Left lung (tissue), 10 donors: ENCODE results near the gene KLHL22. TPM values are rescaled to one million over a fixed set of nuclear protein-coding genes. Genes with fewer than 3 reads are reported as not detected.

Experiments
- ATAC-seq: fragments of 200-7000 bp; cut with Tn5 transposase; one replicate; pipeline ENCODE4 v1.9.1; 2020; ENCODE audit warnings: moderate library complexity
- DNase-seq, 4 donors: peaks; one replicate each; pipeline ENCODE4 v3.0.0-alpha.2; 2013 to 2020
- H3K27ac ChIP-seq, 2 donors: fragments of 200-600 bp; sonication (generic) in 1 of 2; one replicate each; pipeline versions ENCODE4 v1.5.0 to v1.8.0; 2020 to 2021
- H3K27me3 ChIP-seq, 2 donors: fragments of 200-600 bp; sonication (generic) in 1 of 2; one replicate each; pipeline versions ENCODE4 v1.5.0 to v1.8.0; 2020 to 2021
- H3K36me3 ChIP-seq, 2 donors: fragments of 200-600 bp; sonication (generic) in 1 of 2; one replicate each; pipeline versions ENCODE4 v1.5.0 to v1.8.0; 2020 to 2021
- H3K4me1 ChIP-seq, 2 donors: fragments of 200-600 bp; one replicate each; pipeline ENCODE4 v1.8.0; 2021
- H3K4me3 ChIP-seq, 2 donors: fragments of 200-600 bp; sonication (generic) in 1 of 2; one replicate each; pipeline versions ENCODE4 v1.5.0 to v1.8.0; 2020 to 2021; ENCODE audit warnings: mild to moderate bottlenecking in 1 of 2
- H3K9me3 ChIP-seq, 2 donors: fragments of 200-600 bp; sonication (generic) in 1 of 2; one replicate each; pipeline versions ENCODE4 v1.5.0 to v1.8.0; 2020 to 2021
- CTCF ChIP-seq, 2 donors: fragments of 200-600 bp; sonication (generic) in 1 of 2; IDR thresholded peaks; one replicate each; pipeline versions ENCODE4 v1.5.0 to v1.8.0; 2021; ENCODE audit warnings: antibody characterized with exemption in 2 of 2
- intact Hi-C, 2 donors: fragments of 100-400 bp; cut with DNase I; formaldehyde crosslinking; loops; one replicate each; pipeline versions ENCODE4 v1.11.2 to v1.14.2; 2022
- polyA plus RNA-seq, 6 donors: library from polyadenylated mRNA; unstranded; fragments of 120-200 nt; gene quantifications; one replicate each; pipeline ENCODE4 v1.2.1, GENCODE V29; 2013; ENCODE audit not compliant: insufficient read length in 6 of 6
- total RNA-seq, 2 donors: library from RNA; stranded (reverse); fragmentation: NEBNext Ultra II Directional; extraction: Animal tissue kit (Norgen Biotek cat#: 25700); gene quantifications; one replicate each; pipeline ENCODE4 v1.2.1, GENCODE V29; 2021
- donor health status: DM: no; HTN: yes; CAD: no.
- donor health status: DM: no; HTN: no; CAD: no.

Gene KLHL22
- total and polyA plus RNA-seq, 8 donors: 22.0 to 38.6 (median 34.1) TPM

- peaks cover 0 to 21% of the 10 kb centered on the region in 2 donors for H3K36me3 ChIP-seq
- intact Hi-C loops: no loop called here
- H3K9me3 ChIP-seq: no peaks in the 10 kb centered on the region
- peaks cover 22 to 54% of the 10 kb centered on the region in 2 donors for H3K27me3 ChIP-seq
- DNase-seq (peak in 2 of 4 donors; percentile 30 to 50), ATAC-seq (peak; percentile 9)
- peak overlapping the region in 1 of 2 donors; percentile 84 for H3K27ac ChIP-seq
- TF ChIP-seq CTCF (IDR thresholded peaks at IDR 0.05): no peak
- H3K4me3 ChIP-seq: peak overlapping the region; percentile 36 to 48
- H3K4me1 ChIP-seq: peaks cover 9 to 30% of the 10 kb centered on the region in 2 donors
Measured at GRCh38 chr22:20438678-20439492, 56.7 kb downstream of the KLHL22 start.

DNA sequence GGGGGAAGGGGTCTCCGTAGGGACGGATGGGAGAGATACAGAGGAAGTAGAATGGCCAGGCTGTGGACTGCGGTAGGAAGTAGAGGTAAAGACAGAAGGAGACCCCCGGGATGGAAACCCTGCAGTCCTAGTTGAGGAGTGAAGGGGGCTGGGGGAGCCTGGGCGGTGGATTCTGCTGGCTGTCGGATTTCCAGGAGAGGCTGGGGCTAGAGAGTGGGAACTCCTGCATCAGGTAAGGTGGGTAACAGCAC lies 57.2 kb downstream of the KLHL22 start:
- TF ChIP-seq CTCF (IDR thresholded peaks at IDR 0.05): no peak
- intact Hi-C loops: no loop called here
- Histone ChIP-seq H3K9me3 (no peaks in the 10 kb centered on the region), H3K27ac (peak overlapping the region in 1 of 2 donors; percentile 84), H3K36me3 (peaks cover 0 to 15% of the 10 kb centered on the region in 2 donors), H3K4me3 (peak overlapping the region; percentile 36 to 48), H3K27me3 (peaks cover 22 to 59% of the 10 kb centered on the region in 2 donors), H3K4me1 (peaks cover 9 to 30% of the 10 kb centered on the region in 2 donors)
- no peak for ATAC-seq
- no peak for DNase-seq

- TF ChIP-seq CTCF (IDR thresholded peaks at IDR 0.05): no peak
- peak in 3 of 4 donors; percentile 48 to 92 (median 83) for DNase-seq
- ATAC-seq: peak; percentile 64
- Histone ChIP-seq H3K9me3 (no peaks in the 10 kb centered on the region), H3K4me3 (peak within 1 kb of the TSS; percentile 48 to 55), H3K4me1 (peaks cover 9 to 30% of the 10 kb centered on the region in 2 donors), H3K27me3 (peaks cover 22 to 64% of the 10 kb centered on the region in 2 donors), H3K27ac (peak within 1 kb of the TSS; percentile 58 to 84), H3K36me3 (peaks cover 0 to 13% of the 10 kb centered on the region in 2 donors)
- intact Hi-C loops: no loop called here
Measured at GRCh38 chr22:20437613-20438426, 57.8 kb downstream of the KLHL22 start, which contains the start of gene SCARF2. SCARF2 (minus strand) TSS chr22:20437825; CDS start chr22:20437754, 71 bp downstream.

- peaks cover 9 to 30% of the 10 kb centered on the region in 2 donors for H3K4me1 ChIP-seq
- intact Hi-C loops: no loop called here
- no peak for TF ChIP-seq CTCF (IDR thresholded peaks at IDR 0.05)
- peak; percentile 10 for ATAC-seq
- DNase-seq: peak in 1 of 4 donors; percentile 31
- peaks cover 22 to 72% of the 10 kb centered on the region in 2 donors for H3K27me3 ChIP-seq
- H3K4me3 ChIP-seq: peak overlapping the region; percentile 48 to 55
- no peaks in the 10 kb centered on the region for H3K9me3 ChIP-seq
- H3K27ac ChIP-seq: peak overlapping the region; percentile 53 to 58
- peaks cover 0 to 6% of the 10 kb centered on the region in 2 donors for H3K36me3 ChIP-seq
Measured at GRCh38 chr22:20436768-20437612, 58.6 kb downstream of the KLHL22 start.
